CD4-positive, alpha-beta T cell treated with Interleukin-10 for 1 hour (primary cell): ENCODE data around the gene PTTG1.

Source experiments
- DNase-seq: peaks from one replicate; pipeline ENCODE4 v3.0.0-alpha.2; 2020

Gene PTTG1

DNA sequence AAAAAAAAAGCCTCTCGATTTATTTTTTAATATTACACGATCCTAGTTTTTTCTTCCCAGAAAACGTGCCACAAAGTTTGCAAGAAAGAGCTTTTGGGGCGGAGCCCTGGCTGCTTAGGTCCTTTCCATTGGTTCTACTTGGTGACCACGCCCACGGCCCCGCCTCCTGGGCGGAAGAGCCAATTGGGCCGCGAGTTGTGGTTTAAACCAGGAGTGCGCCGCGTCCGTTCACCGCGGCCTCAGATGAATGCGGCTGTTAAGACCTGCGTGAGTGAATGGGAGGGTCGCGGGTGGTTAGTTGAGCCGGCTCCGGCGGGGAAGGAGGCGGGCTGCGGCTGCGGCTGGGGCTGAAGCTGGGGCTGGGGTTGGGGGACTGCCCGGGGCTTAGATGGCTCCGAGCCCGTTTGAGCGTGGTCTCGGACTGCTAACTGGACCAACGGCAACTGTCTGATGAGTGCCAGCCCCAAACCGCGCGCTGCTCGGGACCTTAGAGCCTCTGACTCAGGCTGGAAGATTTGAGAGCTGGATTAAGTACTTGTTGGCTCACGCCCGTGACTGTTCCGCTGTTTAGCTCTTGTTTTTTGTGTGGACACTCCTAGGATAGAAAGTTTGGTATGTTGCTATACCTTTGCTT lies at the start of gene PTTG1:
PTTG1 (plus strand) TSS at position 231 of the 634 bp plus-strand sequence. CDS start 458 bp downstream, outside the sequence.
- peak; percentile 93 for DNase-seq

DNA sequence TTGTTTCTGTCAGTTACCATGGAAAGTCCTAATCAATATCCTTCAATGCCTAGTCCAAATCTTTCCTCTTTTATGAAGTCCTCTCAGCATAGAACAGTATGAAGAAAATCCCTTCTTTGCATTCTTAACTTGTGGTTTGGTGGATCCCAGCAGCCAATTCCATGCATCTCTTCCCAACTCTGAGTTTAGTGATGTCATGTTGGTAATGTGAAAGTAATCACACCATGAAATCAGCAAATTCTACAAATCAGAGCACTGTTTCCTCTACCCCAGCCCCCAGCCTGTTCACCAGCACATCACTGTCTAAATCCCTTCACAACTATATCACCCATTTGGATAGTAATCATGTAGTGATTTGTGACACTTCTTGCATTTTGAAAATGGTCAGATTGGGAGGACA lies 46.5 kb upstream of the PTTG1 start:
- DNase-seq, result no peak

DNA sequence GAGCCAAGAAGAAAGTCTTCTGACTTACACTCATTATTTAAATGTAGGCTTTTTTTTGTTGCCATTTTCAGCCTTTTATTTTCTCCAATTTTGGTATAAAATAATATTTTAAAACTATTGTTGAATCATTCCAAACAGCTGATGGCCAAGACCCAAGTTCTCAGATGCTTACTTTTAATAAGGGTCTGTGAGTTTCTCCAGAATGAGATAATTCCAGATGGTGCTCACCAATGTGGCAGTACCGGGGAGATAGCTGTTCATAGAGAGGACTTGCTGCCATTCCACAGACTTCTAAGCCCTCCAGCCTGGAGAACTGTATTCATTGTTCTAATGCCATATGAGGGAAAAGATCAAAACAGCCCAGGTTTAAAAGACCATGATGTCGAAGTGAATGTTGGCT lies 46.0 kb upstream of the PTTG1 start:
- DNase-seq, result no peak

DNA sequence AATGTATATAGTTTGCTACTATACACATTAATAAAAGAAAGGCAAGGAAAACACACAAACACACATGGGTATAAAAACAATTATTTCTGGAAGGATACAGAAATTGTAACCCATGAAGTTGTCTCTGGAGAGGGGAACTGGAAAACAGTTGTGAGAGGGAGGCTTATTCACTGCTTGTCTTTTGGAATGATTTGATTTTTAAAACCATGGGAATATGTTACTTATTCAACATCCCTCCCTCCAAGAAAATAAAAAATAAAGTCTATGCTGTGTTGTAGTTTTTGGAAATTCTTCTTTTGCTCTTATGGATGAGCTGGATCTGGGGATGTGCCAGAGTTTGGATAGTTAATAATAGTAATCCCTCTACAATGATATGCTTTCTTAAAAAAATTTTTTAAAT lies 45.2 kb upstream of the PTTG1 start:
- no peak for DNase-seq

DNA sequence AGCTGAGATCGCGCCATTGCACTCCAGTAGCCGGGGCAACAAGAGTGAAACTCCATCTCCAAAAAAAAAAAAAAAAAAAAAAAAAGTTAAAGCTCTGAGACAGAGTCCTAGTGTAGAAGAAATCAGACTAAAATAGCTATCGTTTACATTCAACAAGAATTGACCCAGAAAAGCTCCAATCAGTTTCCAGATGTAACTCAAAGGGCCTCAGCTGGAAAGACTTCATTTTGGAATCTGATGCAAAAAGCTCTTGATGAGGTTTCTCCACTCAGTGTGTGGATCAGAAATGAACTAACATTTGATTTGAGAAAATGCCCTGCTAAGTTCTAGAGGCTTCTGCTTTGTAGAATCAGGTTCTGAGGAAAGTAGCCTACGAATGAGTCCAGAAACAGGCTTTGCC lies 44.0 kb upstream of the PTTG1 start:
- DNase-seq, result no peak

DNA sequence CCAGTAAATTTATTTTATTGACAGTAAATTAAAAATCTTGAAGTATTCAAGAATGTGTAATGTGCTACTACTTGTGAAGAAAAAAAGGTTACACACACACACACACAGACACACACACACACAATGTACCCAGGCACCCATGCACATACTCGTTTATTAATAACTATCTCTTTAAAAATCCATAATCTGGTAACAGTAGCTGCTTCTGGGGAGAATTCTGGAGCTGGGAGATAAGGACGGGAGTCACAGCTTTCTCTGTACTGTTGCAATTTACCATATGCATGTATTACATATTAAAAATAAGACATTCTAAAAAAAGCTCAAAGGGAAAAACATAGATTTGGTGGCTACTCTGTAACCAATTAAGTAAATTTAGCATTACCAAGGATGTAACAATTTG lies 43.3 kb upstream of the PTTG1 start:
- DNase-seq, result no peak

DNA sequence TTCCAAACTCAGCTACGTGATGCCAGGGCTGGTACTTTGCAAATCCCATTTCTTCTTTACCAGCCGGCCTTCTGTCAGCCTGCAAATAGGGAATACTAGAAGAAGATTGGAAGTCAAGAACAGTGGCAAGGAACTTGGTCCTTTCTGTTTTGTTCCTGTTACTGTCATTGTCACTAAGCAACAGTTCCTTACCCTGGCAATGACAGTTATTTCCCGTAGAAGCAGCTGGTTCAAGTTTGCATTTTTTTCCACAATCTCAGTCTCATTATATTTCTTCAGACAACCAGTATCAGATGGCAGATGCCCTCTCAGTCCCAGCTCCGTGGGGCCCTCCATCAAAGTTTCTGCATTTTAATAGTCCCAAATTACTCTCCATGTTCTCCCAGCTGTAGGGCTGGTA lies 42.1 kb upstream of the PTTG1 start:
- no peak for DNase-seq

DNA sequence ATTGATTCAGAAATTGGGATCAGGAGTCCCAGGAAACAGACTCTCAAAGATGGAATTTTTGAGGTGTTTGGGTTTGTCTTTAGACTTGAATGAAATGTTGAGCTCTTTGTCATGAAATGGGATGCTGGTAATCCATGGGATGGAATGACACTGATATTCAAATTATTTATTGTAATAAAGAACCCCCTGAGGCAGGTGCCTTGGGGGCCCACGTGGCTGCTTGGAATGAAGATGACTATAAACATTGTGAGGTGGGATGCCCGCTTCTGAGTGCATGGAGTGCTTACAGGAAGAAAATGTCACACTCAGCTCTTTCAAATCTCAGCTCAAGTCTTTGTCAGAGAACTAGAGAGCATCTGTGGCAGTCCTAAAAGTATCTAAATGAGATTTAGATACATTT lies 41.6 kb upstream of the PTTG1 start:
- no peak for DNase-seq

DNA sequence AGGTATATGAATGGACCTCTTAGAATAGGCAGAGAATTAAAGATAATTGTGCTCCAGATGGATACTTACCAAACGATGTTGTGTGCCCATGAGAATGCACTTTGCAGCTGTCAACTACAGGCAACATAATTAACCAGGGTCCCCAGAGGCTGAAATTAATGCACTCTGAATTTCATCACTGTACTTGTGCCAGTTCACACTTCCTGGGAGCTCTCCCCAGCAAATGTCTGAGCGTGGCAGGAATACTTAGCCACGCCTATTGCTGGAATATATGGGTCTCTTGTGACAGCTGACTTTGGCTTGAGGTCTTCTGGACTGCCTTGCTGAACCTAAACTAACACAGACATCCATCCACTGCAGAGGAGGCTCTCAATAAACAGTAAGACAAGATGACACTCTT lies 39.3 kb upstream of the PTTG1 start:
- DNase-seq, result no peak

DNA sequence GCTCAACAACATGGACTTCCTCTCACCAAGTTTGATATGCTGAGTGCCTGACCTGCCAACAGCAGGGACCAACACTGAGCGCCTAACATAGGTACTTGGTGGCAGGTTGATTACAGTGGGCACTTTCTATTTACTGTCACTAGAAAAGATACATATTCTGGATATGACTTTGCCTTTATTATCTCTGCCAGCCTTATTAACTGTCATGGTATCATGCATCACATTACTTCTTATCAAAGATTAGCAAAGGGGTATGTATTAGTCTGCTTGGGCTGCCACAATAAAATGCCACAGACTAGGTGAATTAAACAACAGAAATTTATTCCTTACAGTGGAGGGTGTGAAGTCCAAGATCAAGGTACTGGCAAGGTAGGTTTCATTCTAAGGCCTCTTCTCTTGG lies 37.0 kb upstream of the PTTG1 start:
- DNase-seq, result no peak

DNA sequence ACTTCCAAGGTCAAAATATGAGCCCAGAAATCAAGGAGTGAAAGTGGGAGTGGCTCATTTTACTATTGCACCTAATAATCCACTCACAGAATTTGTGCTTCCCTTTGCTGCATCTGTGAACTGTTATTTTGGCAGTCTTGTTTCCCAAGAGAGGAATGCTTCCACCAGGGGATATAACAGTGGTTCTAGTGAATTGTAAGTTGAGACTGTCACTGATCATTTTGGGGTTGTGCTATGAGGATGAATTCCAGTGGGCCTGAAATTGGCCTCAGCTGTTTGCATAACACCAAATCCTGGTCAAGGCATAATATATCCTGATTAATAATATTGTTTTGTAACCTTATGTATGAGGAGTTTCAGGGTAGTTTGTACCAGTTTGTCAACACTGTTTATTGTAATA lies 36.2 kb upstream of the PTTG1 start:
- DNase-seq, result no peak

DNA sequence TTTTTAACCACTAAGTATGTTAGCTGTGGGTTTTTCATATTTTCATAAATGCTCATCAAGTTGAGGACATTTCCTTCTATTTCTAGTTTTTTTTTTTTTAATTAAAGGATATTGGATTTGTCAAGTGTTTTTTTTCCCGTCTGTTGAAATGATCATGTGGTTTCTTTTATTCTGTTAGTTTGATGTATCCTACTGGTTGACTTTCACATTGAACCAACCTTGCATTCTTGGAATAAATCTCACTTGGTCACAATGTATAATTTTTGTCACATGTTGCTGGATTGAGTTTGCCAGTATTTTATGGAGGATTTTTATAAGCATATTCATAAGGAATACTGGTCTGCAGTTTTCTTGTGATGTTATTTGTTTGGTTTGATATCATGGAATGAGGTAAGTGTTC lies 34.2 kb upstream of the PTTG1 start:
- DNase-seq, result no peak

DNA sequence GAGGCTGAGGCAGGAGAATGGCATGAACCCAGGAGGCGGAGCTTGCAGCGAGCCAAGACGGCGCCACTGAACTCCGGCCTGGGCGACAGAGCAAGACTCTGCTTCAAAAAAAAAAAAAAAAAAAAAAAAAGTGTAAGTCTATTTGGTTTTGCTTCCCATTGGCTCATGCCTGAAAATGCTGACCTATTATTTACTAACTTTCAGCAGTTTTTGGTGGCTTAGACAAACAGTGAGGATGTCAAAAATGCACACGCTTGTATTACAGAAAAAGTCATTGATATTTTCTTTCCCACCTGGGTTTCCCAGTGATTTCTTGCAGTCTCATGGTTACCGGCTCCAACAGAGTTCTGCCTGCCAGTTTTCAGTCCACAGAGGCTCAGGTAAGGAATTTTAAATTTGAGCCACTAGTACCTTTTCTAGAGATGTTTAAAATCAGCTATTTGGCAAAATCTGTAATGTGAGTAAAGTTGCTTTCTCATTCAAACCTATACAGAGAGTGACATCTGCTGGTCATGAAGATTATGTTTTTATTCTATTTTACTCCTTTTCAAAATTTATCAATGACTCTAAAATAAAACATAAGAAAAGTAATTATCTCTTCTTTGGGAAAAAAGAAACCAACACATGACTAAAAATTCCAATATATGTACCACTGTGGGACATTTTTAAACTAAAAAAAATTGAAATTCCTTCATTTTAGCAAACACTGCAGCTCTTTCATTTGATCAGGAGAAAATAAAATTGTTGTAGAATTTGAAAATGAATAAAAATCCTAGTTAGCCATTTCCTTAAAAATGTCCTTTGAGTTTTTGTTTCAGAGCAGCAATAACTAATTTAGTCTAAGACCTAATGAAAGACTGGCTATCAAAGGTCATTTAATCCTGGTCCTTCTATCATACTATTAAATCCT lies 30.6 kb upstream of the PTTG1 start:
- peak; percentile 23 for DNase-seq

DNA sequence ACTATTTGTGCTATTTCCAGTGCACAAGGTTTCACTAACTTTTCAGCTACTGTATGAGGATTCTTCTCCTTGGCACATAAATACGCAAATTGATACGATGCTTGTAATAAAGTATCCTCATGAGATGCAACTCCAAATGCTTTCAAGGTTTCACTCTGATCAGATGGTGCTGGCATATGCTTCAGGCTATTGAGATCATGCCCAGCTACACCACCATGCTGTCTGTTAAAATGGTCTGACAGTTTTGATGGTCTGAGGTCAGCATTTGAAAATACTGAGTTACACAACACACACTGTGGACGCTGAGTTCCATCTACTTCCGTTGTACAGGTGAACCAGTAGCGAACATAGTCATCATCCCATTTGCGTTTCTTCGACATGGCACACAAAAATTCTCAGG lies 26.5 kb upstream of the PTTG1 start:
- no peak for DNase-seq

DNA sequence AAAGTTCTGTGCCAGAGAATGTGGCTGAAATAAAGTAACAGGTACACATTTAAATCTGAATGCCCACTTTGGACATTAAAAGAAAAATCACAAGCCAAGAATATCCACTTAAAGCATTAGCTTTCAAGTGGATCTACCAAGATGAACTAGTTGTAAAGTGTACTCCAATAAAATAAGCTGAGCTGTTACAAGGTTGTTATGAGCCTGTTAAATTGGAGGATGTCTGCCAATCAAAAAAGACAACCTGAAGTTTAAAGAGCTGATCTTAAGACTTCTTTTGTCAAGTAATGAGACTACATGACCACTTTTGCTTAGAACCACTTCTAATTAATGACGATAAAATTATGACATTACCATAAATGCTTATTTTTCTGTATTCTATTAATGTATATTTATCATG lies 24.2 kb upstream of the PTTG1 start:
- no peak for DNase-seq

DNA sequence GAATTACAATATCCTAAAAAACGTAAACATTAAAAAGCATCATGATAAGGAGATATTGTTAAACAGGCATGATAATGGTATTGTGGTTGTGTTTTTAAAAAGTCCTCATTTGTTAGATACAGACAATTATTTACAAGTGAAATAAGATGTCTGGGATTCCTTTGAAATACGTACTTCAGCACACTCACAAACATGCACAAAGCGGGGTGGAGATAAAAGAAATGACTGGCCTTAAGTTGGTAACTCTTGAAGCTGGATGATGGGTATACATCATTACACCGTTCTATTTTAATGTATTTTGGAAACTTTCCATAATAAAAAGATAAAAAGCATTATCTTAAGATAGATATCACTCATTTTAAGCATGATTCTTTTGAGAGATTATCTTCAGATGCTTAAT lies 22.8 kb upstream of the PTTG1 start:
- DNase-seq, result no peak

DNA sequence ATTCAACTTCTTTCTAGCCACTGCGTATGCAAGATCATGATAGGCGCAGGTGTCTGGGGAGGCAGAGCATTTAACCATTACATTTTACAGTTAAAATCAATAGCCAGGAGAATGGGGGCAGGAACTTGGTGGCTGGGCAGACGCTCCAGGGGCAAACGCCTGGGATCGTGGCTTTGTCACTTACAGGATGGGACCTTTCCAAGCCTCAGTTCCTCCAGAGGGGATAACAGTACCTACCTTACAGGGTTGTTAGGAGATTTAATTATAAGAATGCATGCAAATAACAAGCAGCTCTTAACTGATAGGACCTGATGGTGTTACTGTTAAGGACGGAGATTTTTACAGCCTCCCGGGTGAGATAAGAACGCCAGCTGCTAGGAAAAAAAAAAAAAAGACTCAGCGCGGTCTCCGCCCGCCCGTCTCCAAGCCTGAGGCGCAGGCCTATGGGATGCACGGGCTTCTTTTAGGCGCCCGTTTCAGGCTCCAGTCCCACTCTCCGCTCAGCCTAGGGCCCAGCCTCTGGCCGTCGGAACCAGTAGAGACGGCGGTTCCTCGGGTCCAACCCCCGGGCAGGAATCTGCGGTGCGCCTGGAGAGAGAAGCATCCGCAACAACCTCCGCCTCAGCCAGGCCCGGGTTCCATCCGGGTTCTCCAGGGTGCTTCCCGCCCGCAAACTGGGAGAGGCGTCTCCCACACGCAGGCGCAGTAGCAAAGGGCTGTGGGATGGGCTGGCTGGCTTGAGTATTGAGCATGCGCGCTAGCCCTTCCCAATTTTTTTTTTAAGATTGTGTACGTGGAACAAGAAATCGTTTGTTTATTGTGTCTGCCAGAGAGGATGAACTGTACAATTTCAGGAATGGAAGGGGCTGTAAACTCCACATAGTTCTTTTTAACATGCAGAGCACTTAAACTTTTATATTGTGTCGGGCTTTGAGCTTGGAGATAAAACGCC lies 22.0 kb upstream of the PTTG1 start, which contains the start of gene FAM200C:
FAM200C (minus strand) TSS at position 653 of the 952 bp plus-strand sequence. CDS start 4,564 bp downstream, outside the sequence.
- DNase-seq, result peak; percentile 76

DNA sequence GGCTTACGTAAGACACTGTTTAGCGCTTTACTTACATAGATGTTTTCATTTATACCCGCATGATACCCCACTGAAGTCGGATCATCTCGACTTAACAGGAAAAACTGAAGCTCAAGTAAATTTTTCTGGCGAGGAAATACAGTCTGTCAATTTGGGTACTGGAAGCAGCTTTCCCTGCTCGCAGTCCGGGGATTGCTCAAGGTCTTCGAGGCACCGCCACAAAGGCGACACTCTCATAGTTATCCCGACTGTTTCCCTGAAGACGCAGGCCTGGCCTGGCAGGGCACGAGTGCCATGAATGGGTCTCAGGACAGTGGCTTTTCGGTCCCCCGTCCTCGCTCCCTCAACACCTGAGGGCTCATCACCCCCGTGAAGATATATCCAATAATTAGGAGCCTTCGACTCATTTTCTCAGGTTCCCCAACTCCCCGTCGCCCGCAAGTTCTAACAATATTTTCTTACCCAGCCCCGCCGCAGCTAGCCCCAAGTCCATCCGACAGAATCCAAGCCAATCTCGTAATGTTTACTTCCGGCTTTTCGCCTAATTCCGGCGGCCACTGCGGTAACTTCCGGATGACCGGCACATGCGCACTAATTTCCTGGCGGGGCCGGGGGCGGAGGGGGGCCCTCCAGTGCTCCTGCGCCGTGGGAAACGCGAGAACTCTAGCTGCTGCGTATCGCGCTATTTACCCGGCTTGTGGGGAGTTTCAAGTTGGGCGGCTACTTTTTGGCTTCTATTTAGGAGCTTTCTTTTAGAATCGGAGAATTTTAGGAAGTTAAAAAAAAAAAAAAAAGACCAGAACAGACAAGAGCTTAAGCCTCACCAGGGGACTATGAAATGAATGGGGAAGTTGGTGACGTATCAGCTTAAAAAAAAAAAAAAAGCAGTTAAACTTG lies 2.8 kb upstream of the PTTG1 start, which contains the start of gene SLU7:
SLU7 (minus strand) TSS at position 521 of the 897 bp plus-strand sequence. CDS start 3,787 bp downstream, outside the sequence.
- peak; percentile 95 for DNase-seq

DNA sequence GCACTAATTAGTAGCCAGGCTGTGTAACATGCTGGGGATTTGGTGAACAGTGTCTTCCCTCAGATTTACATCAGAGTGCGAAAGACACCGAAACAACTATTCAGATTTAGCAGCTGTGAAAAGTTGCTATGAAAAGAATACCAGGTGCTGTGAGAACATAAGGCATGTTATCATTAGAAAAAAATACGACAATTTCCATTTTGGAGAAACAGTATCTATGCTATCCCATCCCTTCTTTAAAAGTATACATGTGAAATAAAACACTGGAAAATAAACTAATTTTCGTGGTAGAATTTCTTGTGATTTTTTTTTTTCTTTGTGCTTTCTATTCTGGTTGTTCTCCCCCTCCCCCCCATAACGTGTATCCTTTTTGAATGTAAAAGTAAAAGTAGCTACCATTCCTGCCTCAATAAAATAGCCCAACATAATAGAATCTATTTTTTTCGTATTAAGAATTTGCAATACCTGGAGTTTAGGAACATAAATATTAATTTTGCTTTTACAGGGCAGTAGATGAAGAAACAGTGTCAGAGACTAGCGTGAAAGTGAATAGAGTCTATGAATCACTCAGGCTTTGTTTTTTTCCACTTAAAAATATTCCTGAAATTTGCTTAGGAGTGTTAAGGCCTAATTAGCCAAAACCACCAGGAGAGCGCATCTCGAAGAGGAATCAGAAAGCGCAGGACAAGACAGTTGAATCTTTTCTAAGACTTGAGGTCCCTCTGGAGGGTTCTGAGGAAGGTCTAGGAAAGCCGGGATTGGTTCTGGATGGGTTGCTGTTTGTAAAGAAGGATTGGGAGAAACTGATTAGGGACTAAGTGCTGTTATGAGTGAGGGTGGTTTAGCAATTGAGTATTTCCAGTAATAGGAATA lies 2.0 kb upstream of the PTTG1 start:
- DNase-seq, result no peak

DNA sequence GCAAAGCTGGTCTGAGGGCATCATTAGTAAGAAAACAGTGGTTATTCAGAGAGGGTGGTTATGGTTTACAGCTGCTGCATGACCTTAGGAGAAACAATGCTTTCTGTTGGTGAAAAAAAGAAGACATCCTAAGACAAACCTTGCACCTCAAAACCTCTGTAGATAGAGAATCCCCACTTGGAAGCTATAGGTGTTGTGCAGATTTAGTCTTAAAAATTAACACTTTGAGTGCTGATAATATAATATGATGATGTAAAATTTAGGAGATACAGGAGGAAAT lies 1.4 kb upstream of the PTTG1 start:
- no peak for DNase-seq

DNA sequence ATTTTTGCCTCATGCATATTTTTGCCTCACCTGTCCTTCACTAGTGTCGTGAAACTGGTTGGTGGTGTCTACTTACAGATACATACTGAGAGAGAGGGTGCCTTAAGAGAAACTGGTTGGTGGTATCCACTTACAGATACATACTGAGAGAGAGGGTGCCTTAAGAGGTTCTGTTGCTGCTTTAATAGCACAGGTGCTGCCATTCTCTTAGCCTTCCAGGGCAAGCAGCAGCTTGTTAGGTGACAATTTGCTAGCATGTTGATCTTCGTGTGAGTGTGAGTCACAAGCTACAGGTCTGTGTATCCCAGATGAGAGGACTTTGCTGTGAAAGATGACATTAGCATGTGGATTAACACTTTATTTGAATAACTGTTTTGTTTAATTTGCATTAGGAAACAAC lies 1.4 kb downstream of the PTTG1 start:
- DNase-seq, result no peak
